Small intestine (tissue), 7 donors: ENCODE results near the gene MISFA. TPM values are rescaled to one million over a fixed set of nuclear protein-coding genes. Genes with fewer than 3 reads are reported as not detected.
"Not testable (repeated sequence)": the region's sequence is repeated elsewhere in the genome, so short reads cannot be mapped to it uniquely, and the experiment has no call there.

ENCODE experiments used
- DNase-seq, 2 donors: peaks; one replicate each; pipeline versions ENCODE4 v3.0.0 to v3.0.0-alpha.2; 2013
- FAIRE-seq: peaks from 2 replicates; lab custom pipeline; 2012; peaks lifted over from hg19 to GRCh38; lab: Jason Lieb, UNC
- H3K27ac ChIP-seq, 3 donors: one replicate each; pipeline ENCODE4 v1.5.1; 2013; ENCODE audit warnings: low read length in 2 of 3, mild to moderate bottlenecking in 2 of 3, control low read depth in 1 of 3, inconsistent platforms in 1 of 3, low read depth in 1 of 3, moderate library complexity in 1 of 3
- H3K27me3 ChIP-seq, 3 donors: one replicate each; pipeline ENCODE4 v1.6.1; 2013; ENCODE audit warnings: low read length in 3 of 3, inconsistent platforms in 1 of 3; ENCODE audit not compliant: control insufficient read depth in 3 of 3, insufficient read depth in 3 of 3
- H3K36me3 ChIP-seq, 3 donors: one replicate each; pipeline ENCODE4 v1.6.1; 2013; ENCODE audit warnings: low read length in 3 of 3, inconsistent platforms in 1 of 3, low read depth in 1 of 3, mild to moderate bottlenecking in 1 of 3, moderate library complexity in 1 of 3; ENCODE audit not compliant: control insufficient read depth in 3 of 3, insufficient read depth in 2 of 3
- H3K4me1 ChIP-seq, 3 donors: one replicate each; pipeline ENCODE4 v1.6.1; 2013; ENCODE audit warnings: low read length in 2 of 3, inconsistent platforms in 1 of 3, low read depth in 1 of 3, mild to moderate bottlenecking in 1 of 3, moderate library complexity in 1 of 3; ENCODE audit not compliant: control insufficient read depth in 3 of 3, insufficient read depth in 2 of 3
- H3K4me3 ChIP-seq, 3 donors: one replicate each; pipeline ENCODE4 v1.5.1; 2013; ENCODE audit warnings: low read length in 3 of 3, control low read depth in 1 of 3, inconsistent platforms in 1 of 3, low read depth in 1 of 3, mild to moderate bottlenecking in 1 of 3, moderate library complexity in 1 of 3
- H3K9me3 ChIP-seq, 2 donors: one replicate each; pipeline ENCODE4 v1.6.1; 2013; ENCODE audit warnings: low read depth in 1 of 2, low read length in 1 of 2; ENCODE audit not compliant: control insufficient read depth in 2 of 2, insufficient read depth in 1 of 2
- WGBS, 3 donors: extraction: QIAGEN DNeasy Blood & Tissue Kit; methylation state at CpG; one replicate each; pipeline ENCODE4 v1.1.7; 2013; 5-methylcytosine and 5-hydroxymethylcytosine counted together
- polyA plus RNA-seq, 4 donors: library from polyadenylated mRNA; stranded (reverse) in 3 of 4; unstranded in 1 of 4; fragments of 200-250 nt in 3 of 4; fragments of 120-200 nt in 1 of 4; gene quantifications; one replicate each; pipeline versions ENCODE4 v1.2.1 to v1.2.3, GENCODE V29; 2013
- donor health status: healthy with polysubstance abuse.
- donor health status: control.
- donor health status: control.
- donor health status: Bipolar disorder and iron deficiency.
- donor health status: healthy.

Gene MISFA
- polyA plus RNA-seq, 4 donors: 0.60 to 4.9 (median 3.5) TPM; not detected in 1

DNA sequence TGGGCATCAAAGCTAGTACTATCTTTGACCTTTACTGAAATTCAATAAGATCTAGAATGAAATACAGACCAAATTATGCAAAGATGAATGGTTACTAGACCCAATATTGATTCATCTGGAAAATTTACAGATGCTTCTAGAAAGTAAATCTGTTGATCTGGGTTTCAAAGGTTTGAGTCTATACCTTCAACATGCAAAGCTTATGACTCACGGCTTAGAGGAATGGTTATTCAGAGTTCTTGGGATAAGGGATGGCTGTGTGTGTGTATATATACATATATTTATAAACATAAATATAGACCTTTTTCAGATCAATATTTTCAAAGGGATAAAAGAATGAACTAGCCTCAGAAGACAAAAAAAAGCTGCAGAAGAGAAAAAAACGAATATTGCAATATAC, 33.3 kb downstream of the MISFA start:
- H3K27me3 ChIP-seq: no peaks in the 10 kb centered on the region
- H3K36me3 ChIP-seq: no peaks in the 10 kb centered on the region
- H3K4me3 ChIP-seq: peak overlapping the region in 2 of 3 donors; percentile 75 to 93
- H3K27ac ChIP-seq: no peak overlapping the region
- FAIRE-seq (no peak), DNase-seq (no peak)
- peaks cover 0 to 5% (median 4%) of the 10 kb centered on the region in 3 donors for H3K4me1 ChIP-seq
- WGBS, 3 donors: 12 to 34% (median 26%) methylated on average over 2 of the region's 2 CpGs
- no peaks in the 10 kb centered on the region for H3K9me3 ChIP-seq

DNA sequence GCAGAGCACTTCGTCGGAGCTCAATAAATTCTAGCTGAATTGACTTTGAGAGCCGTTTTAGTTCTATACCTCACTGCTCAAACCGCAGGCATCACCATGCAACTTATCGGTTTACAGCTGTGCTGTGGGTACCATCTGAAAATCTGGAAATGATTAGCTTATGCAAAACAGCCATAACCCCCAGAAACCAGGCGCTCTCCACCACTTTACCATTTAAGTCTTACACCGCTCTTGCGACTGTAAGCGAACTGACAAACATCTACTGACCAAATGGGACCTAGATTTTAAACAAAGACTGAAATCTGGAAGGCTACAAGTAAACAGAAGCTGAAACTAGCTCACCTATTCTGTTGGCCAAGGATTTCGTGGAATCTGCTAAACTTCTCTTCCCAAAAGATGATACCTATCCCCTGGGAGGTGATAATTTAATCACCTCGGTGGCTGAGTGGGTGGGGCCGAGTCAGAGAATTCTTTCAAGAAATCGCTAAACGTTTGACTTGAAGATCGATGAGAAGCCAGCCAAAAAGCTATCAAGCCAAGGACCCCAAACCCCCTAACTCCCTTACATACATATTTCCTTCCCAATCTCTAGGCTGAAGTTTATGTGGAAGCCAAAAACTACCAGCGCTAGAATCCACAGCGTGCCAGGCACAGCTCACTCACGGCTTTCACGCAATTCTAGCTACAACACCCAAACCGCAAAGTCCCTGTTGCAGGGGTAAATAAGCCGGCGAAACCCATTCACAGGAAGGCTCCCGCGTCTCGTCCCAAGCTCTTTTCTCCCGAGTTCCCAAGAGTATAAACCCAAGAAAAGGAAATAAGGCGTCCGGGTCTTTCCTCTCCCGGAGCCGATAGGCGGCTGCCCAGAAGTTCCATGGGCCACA, 33.9 kb downstream of the MISFA start:
- H3K4me3 ChIP-seq: peak overlapping the region; percentile 65 to 93 (median 75)
- no peaks in the 10 kb centered on the region for H3K27me3 ChIP-seq
- WGBS, 3 donors: 2 to 6% (median 3%) methylated on average over 30 to 31 of the region's 31 CpGs
- H3K9me3 ChIP-seq: no peaks in the 10 kb centered on the region
- H3K27ac ChIP-seq: peak overlapping the region; percentile 16 to 100 (median 96)
- DNase-seq (peak; percentile 10 to 24), FAIRE-seq (no peak)
- no peaks in the 10 kb centered on the region for H3K36me3 ChIP-seq
- peaks cover 0 to 5% (median 4%) of the 10 kb centered on the region in 3 donors for H3K4me1 ChIP-seq

DNA sequence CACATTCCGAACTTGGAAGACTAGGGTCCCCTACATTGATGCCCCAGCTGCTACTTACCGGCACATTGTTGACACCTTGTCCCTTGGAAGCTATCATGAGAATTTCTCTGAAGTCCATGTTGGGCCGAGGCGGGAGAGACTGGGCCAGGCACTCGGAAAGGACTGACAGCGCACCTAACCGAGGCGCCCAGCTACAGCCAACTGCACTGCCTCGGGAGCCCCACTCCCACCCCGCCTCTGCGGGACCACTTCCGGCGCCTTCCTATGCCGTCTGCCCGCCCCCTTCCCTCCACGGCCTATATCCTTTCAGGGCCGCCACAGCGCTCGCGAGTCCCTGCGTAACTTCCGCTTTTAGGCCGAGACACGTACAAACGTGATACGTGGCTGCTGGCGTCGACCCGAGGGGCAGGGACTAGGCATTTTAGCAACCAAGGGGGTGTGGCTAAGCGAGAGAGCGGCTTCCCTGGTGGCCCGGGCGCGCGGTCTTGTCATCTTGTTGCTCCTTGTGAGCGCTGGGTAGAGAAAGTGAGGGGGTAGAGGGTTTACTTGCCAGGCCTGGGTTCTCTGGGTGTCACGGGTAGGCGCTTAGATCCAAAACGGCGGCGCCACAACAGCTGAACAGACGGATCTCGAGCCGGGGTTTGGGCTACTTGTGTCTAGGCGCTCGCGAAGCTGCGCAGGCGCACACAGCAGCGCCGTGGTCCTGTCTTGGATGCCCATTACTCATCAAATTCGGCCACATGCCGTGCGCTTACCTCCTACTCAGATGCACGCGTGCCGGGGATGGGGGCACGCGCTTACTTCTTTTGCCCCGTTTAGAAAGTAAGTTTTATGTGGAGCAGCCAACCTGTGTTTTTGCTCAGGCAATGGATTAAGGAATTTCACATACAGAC, 34.8 kb downstream of the MISFA start, which contains the start of gene SPTY2D1:
Gene SPTY2D1 (minus strand): TSS at position 203 of the 893 bp plus-strand sequence. CDS start 85 bp downstream, at position 118.
- FAIRE-seq (no peak), DNase-seq (peak; percentile 100)
- Histone ChIP-seq H3K4me1 (peaks cover 0 to 5% (median 4%) of the 10 kb centered on the region in 3 donors), H3K4me3 (peak within 1 kb of the TSS; percentile 65 to 93 (median 75)), H3K27ac (peak within 1 kb of the TSS; percentile 78 to 100 (median 96)), H3K9me3 (no peaks in the 10 kb centered on the region), H3K27me3 (no peaks in the 10 kb centered on the region), H3K36me3 (no peaks in the 10 kb centered on the region)
- WGBS, 3 donors: 0% methylated on average over 53 to 60 of the region's 60 CpGs

- H3K4me1 ChIP-seq: no peaks in the 10 kb centered on the region
- H3K36me3 ChIP-seq: no peaks in the 10 kb centered on the region
- DNase-seq (no peak), FAIRE-seq (no peak)
- H3K27me3 ChIP-seq: peaks cover 0 to 3% (median 0%) of the 10 kb centered on the region in 3 donors
- H3K27ac ChIP-seq: no peak overlapping the region
- WGBS, 3 donors: 38 to 50% (median 40%) methylated on average over 1 of the region's 1 CpG
- no peaks in the 10 kb centered on the region for H3K9me3 ChIP-seq
- H3K4me3 ChIP-seq: no peak overlapping the region
These were observed 42.1 kb downstream of the MISFA start for GRCh38 chr11:18641677-18642076.

- not testable (repeated sequence) for H3K4me1 ChIP-seq, H3K4me3 ChIP-seq, FAIRE-seq, H3K9me3 ChIP-seq, H3K36me3 ChIP-seq, H3K27ac ChIP-seq, H3K27me3 ChIP-seq
- WGBS, 3 donors: 43 to 72% (median 44%) methylated on average over 3 to 4 of the region's 4 CpGs
- peak in 1 of 2 donors; percentile 7 for DNase-seq
These were observed 43.4 kb downstream of the MISFA start for GRCh38 chr11:18643034-18643433.

- Histone ChIP-seq H3K9me3 (no peaks in the 10 kb centered on the region), H3K4me3 (no peak overlapping the region), H3K36me3 (no peaks in the 10 kb centered on the region), H3K27ac (no peak overlapping the region), H3K27me3 (no peaks in the 10 kb centered on the region), H3K4me1 (no peaks in the 10 kb centered on the region)
- FAIRE-seq: no peak
- no peak for DNase-seq
- 67 to 92% (median 78%) methylated on average over 4 of the region's 4 CpGs for WGBS, 3 donors
These were observed 50.8 kb downstream of the MISFA start for GRCh38 chr11:18650353-18650752.

- H3K9me3 ChIP-seq: no peaks in the 10 kb centered on the region
- 74 to 86% (median 80%) methylated on average over 19 of the region's 19 CpGs for WGBS, 3 donors
- H3K36me3 ChIP-seq: no peaks in the 10 kb centered on the region
- no peak overlapping the region for H3K27ac ChIP-seq
- no peak for FAIRE-seq
- H3K4me1 ChIP-seq: no peaks in the 10 kb centered on the region
- H3K4me3 ChIP-seq: no peak overlapping the region
- DNase-seq: peak; percentile 66 to 79
- no peaks in the 10 kb centered on the region for H3K27me3 ChIP-seq
These were observed 51.4 kb downstream of the MISFA start for GRCh38 chr11:18650859-18651557.
